MG63 (cell line): ENCODE data around the gene MYL3. TPM values are rescaled to one million over a fixed set of nuclear protein-coding genes. Genes with fewer than 3 reads are reported as not detected.

Experiments used
- DNase-seq: peaks from one replicate; pipeline ENCODE4 v3.0.0-alpha.2; 2020
- H3K27me3 ChIP-seq: fragments of 250-450 bp; sonication (Bioruptor Pico); 2 replicates; pipeline ENCODE4 v1.5.1; 2020; ENCODE audit warnings: mild to moderate bottlenecking, moderate library complexity
- H3K36me3 ChIP-seq: fragments of 250-450 bp; sonication (Bioruptor Pico); 2 replicates; pipeline ENCODE4 v1.5.1; 2020; ENCODE audit warnings: mild to moderate bottlenecking, moderate library complexity
- H3K4me3 ChIP-seq: fragments of 250-450 bp; sonication (Bioruptor Pico); 2 replicates; pipeline ENCODE4 v1.5.1; 2020; ENCODE audit warnings: mild to moderate bottlenecking, moderate library complexity
- H3K9me3 ChIP-seq: fragments of 250-450 bp; sonication (Bioruptor Pico); 2 replicates; pipeline ENCODE4 v1.5.1; 2020; ENCODE audit warnings: mild to moderate bottlenecking, moderate library complexity
- total RNA-seq: library from RNA; depleted of rRNA; stranded (reverse); fragments of >200 nt; shearing (Covaris generic); gene quantifications from 2 replicates; pipeline ENCODE4 v1.2.3, GENCODE V29; 2014; ENCODE audit warnings: low replicate concordance

MYL3 gene
- total RNA-seq, 1 experiment from 2014 or later: not detected

DNA sequence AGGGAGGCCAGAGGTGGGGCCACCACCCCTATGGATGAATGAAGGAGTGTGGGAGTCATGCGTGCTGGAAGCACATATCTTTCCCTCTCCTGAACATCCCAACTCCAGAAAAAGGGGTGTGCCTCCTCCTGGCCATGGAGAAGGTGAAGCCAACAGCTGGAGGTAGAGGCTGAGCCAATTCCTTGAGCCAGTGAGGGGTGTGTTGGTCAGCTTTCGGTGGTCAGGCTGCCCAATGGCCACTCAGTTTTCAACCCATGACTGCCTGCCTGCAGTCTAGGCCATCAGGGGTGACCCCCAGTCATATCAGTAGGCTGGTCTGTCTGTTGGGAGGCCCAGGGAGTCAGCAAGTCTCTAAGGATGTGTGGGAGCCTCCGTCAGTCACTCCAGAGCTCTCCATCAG is 27.9 kb upstream of the MYL3 start:
- Histone ChIP-seq H3K36me3 (no peaks in the 10 kb centered on the region), H3K27me3 (no peaks in the 10 kb centered on the region), H3K9me3 (no peaks in the 10 kb centered on the region), H3K4me3 (no peak overlapping the region)
- no peak for DNase-seq

DNA sequence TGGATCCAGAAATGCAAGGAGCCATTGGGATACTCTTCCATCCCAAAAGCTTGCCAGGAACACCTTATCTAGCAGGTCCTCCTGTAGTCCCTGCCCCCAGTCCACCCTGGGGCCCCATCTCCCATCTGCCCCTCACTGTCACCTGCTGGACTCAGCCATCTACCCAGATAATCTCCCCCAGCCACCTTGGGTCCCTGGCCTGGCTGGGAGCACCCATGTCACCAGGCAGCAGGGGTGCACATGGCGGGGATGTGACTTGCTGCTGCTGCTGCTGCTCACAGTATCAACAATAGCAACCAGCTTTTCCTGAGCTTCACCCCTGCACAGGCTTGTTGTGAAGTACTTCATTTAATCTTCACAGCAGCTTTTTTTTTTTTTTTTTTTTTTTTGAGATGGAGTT is 26.9 kb upstream of the MYL3 start:
- no peaks in the 10 kb centered on the region for H3K9me3 ChIP-seq
- no peaks in the 10 kb centered on the region for H3K27me3 ChIP-seq
- no peaks in the 10 kb centered on the region for H3K36me3 ChIP-seq
- no peak overlapping the region for H3K4me3 ChIP-seq
- DNase-seq: no peak

DNA sequence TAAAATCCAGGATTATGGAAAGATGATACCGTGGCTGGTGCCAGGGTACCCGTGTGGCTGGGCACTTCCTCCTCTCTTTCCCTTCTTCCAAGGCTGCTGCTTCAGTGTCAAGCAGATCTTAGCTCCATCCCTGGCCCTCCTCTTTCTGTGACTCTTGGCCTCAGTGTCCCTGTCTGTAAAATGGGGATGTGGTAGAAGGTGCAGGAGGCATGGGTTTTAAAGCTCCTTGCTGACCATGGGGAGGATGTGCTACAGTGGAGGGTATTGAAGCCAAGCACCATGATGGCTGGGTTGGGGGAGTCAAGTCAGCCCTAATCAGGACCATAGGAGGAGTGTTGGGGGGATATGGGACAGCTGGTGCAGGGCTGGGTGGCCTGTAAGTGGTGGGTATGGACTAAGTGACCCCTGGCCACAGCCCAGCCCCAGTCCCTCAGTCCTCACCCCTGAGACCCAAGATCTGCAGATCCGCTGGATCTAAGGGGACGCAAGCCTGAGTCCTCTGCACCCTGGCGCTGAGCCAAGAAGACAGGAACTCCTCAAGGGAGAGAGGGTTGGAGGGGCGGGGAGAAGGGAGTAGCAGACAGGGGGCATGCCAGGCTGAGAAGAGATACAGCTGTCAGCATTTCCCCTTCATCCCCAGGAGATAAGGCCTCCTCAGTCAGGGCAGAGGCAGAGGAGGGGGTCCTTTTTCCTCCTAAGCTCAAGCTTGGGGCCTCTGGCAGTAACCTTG is 26.3 kb upstream of the MYL3 start:
- Histone ChIP-seq H3K27me3 (no peaks in the 10 kb centered on the region), H3K4me3 (no peak overlapping the region), H3K36me3 (no peaks in the 10 kb centered on the region), H3K9me3 (no peaks in the 10 kb centered on the region)
- DNase-seq: no peak

DNA sequence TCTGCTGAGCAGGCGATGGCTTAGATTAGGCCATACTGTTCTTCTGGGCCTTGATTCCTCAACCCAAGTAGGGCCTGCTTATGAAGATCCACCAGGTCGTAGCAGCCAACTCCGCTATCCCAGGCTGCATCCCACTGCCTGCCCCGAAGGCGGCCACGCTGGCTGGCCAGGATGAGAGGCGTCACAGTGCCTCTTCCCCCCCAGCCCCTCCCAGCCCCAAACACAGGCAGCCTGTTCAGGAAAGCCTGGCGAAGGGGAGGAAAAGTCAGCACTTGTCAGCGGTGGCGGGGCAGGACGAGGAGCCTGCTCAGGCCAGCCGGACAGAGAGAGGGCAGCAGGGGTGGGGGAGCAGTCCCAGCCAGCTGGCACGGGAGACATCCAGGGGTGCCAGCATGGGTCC is 25.5 kb upstream of the MYL3 start:
- H3K9me3 ChIP-seq: no peaks in the 10 kb centered on the region
- no peak for DNase-seq
- H3K4me3 ChIP-seq: no peak overlapping the region
- peaks cover 2% of the 10 kb centered on the region; the same call in 1 of the 2 replicates for H3K27me3 ChIP-seq
- H3K36me3 ChIP-seq: no peaks in the 10 kb centered on the region

DNA sequence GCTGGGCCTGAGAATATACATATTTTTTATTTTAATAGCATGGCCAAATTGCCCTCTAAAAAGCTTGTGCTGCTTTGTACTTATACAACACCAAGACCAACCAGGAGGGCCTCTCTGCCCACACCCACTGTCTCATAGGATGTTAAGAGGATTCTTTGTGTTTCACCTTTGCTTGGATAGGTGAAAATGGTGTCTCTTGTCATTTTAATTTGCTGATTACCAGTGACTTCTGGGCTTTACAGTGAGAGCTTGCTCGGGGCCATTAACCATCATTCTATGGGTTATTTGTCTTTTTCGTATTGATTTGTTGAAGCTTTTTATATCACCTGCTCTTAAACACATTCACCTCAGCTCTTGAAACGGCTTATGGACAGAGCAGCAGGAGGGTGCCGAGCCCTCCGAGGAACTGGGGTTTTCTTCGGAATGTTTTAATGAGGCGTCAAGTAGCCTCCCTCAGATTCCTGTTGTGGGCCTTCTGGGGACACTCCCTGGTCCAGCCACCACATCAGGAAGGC is 24.8 kb upstream of the MYL3 start:
- DNase-seq: no peak
- Histone ChIP-seq H3K27me3 (peaks cover 5% of the 10 kb centered on the region; the same call in 1 of the 2 replicates), H3K4me3 (no peak overlapping the region), H3K9me3 (no peaks in the 10 kb centered on the region), H3K36me3 (no peaks in the 10 kb centered on the region)

DNA sequence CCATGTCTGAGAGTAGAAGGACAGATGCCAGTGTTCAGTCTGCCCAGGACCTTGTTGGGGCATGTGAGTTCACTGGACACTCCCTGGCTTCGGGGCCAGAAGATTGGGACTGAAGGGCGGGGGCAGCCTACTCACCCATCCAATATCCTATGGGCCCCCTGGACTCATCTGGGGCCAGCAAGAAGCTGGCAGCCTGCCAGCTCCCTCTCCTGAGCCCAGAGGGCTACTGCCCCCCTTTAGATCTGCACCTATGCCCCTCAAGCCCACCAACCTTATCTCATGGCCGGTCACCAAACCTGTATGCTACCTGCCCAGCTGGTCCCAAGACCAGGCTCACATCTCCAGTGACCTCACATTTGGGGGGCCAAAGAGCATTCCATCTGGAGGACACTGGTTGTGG is 22.4 kb upstream of the MYL3 start:
- H3K36me3 ChIP-seq: no peaks in the 10 kb centered on the region
- no peak overlapping the region for H3K4me3 ChIP-seq
- peaks cover 10% of the 10 kb centered on the region for H3K27me3 ChIP-seq
- no peak for DNase-seq
- H3K9me3 ChIP-seq: no peaks in the 10 kb centered on the region

DNA sequence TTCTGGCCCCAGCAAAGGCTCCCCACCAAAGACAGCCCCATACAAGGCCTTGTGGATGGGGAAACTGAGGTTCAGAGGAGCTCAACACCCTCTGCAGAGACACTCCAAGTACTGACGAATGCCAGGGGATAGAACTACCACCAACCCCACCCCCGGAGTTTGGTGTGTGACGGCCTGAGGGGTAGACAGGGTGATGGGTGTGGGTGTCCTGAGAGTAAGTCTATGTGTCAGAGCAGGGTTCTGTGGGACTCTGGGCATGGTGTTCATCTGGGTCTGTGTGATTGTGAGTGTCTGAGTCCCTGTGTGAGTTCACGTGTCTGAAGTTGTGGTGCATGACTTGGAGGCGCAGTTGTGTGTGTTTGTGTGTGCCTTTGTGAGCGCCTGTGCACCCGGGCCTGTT is 21.7 kb upstream of the MYL3 start:
- no peak for DNase-seq
- no peaks in the 10 kb centered on the region for H3K36me3 ChIP-seq
- no peaks in the 10 kb centered on the region for H3K9me3 ChIP-seq
- peaks cover 10% of the 10 kb centered on the region for H3K27me3 ChIP-seq
- H3K4me3 ChIP-seq: no peak overlapping the region

DNA sequence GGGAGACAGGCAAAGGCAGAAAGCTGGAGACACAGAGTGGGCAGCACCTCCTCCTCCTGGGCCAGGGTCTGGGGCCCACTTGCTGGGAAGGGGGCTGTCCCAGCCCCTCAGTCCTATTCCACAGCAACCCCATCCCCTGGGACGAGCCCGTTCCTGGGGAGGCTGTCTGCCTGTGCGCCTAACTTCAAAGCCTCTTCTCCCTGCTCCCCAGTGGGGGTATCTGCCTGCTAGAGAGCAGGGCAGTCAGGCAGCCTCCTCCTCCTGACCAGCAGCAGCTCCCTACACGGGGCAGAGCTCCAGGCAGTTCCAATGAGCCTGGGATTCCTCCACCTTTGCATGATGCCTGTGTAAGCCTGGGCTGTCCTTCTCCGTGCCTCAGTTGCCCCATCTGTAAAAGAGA is 21.2 kb upstream of the MYL3 start:
- DNase-seq: no peak
- H3K9me3 ChIP-seq: no peaks in the 10 kb centered on the region
- H3K4me3 ChIP-seq: no peak overlapping the region
- H3K36me3 ChIP-seq: no peaks in the 10 kb centered on the region
- peaks cover 10% of the 10 kb centered on the region for H3K27me3 ChIP-seq

DNA sequence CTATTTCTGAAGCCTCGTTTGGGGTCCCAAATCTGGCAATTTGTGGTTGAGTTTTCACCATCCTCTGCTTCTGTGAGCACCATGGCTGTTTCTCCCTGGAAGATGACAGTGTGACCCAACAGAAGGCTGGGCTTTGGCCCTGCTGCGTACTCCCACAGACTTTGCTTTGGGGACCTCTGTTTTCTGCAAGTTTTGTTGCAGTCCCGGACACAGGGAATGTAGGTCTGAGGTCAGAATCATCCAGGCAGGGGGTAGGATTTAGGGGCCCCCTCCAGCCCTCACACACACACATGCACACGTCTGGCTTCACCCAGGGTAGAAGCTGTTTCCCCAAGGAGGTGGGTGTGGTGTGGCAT is 20.6 kb upstream of the MYL3 start:
- no peak for DNase-seq
- no peaks in the 10 kb centered on the region for H3K36me3 ChIP-seq
- no peaks in the 10 kb centered on the region for H3K9me3 ChIP-seq
- no peak overlapping the region for H3K4me3 ChIP-seq
- peaks cover 10% of the 10 kb centered on the region for H3K27me3 ChIP-seq

DNA sequence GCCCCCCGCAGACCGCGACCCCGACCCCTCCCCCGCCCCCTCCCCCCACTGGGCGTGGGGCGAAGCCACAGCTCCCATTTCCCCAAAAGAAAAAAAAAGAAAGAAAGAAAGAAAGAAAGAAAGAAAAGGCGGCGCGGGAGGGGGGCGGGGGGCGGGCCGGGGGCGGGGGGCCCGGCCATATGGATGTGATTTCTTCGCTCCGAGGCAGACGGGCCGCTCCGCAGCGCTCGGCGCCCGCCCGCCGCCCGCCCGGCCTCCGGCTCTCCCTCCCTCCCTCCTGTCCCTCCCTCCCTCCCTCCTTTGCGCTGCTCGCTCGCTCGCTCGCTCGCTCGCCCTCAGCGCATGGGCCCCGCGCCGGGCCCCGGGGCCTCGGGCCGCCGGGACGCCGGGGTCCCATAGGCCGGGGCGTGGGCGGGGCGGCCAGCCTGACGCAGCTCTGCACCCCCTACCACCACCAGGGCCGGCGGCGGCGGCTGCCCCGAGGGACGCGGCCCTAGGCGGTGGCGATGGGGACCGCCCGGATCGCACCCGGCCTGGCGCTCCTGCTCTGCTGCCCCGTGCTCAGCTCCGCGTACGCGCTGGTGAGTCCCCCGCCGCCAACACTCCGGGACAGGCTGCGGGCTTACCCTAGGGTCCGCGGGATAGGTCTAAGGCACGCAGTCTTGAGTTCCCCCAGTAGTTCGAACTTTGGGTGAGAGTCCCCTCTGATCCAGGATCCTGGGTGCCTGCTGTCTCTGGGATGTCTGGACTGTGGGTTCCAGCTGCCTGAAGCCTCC is 20.0 kb upstream of the MYL3 start:
- Histone ChIP-seq H3K27me3 (peaks cover 10% of the 10 kb centered on the region), H3K9me3 (no peaks in the 10 kb centered on the region), H3K4me3 (no peak overlapping the region), H3K36me3 (no peaks in the 10 kb centered on the region)
- no peak for DNase-seq

DNA sequence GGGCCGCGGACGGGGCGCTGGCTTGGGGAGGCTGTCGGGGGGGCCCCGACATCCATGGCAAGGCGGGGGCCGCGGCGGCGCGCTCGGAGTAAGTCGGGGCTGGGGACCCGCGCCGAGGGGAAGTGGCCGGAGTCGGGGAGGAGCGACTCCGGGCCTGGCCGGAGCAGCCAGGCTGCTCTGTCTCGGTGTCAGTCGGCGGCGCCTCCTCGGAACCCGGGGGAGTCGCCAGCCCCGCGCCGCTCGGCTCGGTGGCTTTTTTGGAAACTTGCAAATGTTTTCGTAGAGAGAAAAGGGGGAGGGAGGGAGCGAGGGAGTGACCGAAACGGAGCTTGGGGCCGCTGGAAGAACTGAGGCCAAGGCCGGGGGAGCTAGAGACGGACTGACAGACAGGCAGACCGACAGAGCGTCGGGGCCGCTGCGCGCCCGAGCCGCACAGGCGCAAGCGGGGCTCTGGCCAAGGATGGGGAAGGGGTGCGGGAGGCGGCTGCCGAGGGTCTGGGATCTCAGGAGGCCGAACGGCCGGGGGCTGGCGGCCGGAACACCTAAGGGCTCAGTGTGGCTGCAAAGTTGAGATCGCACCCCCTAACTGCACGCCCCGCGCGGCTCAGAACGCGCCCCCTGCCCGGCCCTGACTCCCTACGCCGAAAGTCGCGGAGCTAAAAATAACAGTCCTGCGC is 19.3 kb upstream of the MYL3 start:
- no peak for DNase-seq

DNA sequence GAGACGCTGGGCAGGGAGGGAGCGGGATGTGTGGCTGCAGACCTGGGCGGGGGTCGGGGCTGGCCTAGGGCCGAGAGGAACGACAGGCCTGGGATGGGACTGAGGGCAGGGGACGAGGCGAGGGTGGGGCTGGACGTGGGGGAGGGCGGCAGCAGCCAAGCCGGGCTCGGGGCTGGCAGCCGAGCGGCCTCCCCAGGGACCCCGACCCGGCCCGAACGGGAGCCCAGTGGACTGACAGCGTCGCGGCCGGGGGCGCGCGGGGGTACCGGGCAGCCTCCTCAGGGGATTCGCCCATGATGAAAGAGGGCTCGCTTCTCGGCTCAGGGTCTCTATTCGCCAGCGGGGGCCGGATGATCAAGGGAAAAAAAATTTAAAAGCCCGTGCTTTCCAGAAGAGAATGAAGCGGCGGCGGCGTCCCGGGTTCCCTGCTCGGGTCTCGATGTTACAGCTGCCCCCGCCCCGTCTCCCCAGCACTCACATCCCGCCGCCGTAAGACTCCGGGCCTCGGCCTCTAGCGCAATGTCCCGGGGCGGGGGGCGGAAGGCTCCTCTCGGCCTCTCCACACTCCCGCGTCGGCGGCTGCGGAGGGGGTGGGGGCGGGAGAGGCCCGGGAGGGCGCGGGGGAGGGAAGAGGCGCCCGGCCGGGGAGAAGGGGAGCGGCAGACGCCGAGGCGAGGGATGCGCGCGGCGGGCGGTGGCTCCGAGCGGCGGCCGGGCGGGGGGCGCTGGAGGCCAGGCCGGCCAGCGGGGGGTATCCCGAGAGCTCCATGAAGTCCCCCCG is 18.5 kb upstream of the MYL3 start:
- DNase-seq: no peak
- no peaks in the 10 kb centered on the region for H3K36me3 ChIP-seq
- H3K9me3 ChIP-seq: no peaks in the 10 kb centered on the region
- H3K4me3 ChIP-seq: peak overlapping the region; percentile 39
- H3K27me3 ChIP-seq: peaks cover 10% of the 10 kb centered on the region

More for the DNA sequence above, 19.3 kb upstream of the MYL3 start:
- Histone ChIP-seq H3K4me3 (peak overlapping the region; percentile 39), H3K36me3 (no peaks in the 10 kb centered on the region), H3K9me3 (no peaks in the 10 kb centered on the region), H3K27me3 (peaks cover 10% of the 10 kb centered on the region)

DNA sequence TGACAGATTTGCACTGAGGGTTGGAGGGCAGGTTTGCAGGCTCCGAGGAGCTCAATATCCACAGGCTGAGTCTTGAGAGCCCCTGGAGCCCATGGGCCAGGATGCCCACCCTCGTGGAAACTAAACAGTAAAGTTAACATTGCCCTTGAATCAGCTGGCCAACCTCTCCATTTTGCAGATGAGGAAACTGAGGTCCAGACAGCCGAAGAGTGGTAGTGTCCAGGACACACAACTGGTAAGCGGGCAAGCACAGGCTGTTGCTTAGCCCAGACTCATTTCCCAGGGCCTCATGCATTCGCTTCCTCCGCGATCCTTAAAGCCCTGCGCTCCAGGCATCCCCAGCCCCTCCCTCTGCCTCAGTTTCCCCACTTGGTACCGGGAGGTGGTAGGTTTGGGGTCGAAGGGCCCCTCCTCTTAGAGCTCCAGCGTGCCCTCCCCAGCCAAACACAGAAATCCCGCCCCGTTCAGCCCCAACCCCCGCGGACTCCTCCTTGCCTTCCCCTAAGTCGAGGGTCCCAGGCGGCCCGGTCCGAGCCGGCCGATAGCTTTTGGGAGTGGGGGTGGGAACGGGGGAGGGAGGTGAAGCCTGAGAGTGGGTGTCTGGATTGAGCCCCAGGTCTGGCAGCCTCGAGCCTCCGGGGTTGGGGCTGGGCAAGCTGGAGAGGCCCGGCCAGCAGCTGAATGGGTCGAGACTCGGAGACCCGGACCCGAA is 17.8 kb upstream of the MYL3 start:
- no peak for DNase-seq
- Histone ChIP-seq H3K27me3 (peaks cover 10% of the 10 kb centered on the region), H3K4me3 (no peak overlapping the region), H3K36me3 (no peaks in the 10 kb centered on the region), H3K9me3 (no peaks in the 10 kb centered on the region)

DNA sequence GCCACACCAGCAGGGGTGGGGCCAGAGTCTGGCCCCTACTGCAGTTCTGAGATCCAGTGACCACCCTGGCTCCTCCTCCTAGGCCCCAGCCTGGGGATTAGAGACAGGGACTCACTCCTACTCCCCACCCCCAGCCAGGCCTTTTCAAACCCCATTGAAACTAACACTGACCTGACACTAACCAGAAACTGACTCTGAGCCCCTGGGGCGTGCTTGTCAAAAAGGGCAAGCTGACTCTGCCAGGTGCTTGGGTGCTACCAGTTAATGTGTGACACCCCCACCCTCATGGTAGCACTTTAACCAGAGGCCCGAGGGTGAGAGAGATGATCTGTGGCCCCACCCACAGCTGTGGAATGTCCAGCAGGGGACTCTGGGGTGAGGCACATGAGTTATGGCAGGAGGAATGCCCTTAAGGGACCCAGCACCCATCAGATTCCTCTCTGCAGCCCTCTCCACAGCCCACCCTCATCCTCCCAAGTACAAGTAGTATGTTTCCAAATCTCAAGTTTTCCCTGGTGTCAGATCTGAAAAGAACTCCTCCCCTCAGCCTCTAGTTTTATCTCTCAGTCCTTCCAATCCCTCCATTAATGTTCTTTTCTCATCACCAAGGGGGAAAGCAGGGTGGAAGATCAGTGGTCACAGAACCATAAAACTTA is 15.7 kb upstream of the MYL3 start:
- Histone ChIP-seq H3K36me3 (no peaks in the 10 kb centered on the region), H3K9me3 (no peaks in the 10 kb centered on the region), H3K27me3 (peaks cover 10% of the 10 kb centered on the region), H3K4me3 (no peak overlapping the region)
- DNase-seq: no peak

DNA sequence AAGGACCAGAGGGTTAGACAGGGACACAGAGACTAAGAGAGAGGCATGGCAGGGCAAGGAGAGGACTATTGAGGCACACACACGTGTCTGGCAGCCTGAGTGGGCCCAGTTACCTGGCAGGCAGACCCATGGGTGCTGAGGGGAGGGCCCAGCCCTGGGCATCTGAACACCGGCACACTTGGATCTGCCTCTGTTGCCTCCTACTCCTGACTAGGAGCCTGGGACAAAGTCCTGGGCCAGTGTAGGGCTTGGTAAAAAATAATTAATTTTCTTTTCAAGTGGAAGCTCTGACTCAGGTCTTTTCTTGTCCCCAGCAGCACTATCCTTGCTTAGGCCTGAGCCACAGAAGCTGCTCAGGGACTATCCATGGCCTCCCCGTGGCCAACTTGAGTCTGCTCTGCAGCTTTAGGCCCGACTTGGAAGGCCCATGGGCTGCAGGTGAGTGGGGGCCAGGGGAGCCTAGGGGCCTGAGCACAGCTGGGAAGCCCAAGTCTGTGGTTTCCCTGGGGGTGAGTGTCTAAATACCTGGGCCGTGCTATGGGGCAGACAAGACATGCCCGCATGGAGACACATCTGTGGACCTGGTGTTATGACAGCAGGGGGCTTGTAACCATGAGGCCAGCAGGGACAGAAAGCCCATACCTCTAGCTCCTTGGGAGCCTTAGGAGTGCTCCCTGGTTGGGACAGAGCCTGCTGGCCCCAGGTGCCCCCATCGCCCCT is 14.3 kb upstream of the MYL3 start, which contains the start of gene PTH1R:
Gene PTH1R (plus strand): TSS at position 316 of the 720 bp plus-strand sequence. CDS start 5,839 bp downstream, outside the sequence.
- H3K9me3 ChIP-seq: no peaks in the 10 kb centered on the region
- DNase-seq: no peak
- H3K36me3 ChIP-seq: no peaks in the 10 kb centered on the region
- peaks cover 3% of the 10 kb centered on the region; the same call in 1 of the 2 replicates for H3K27me3 ChIP-seq
- H3K4me3 ChIP-seq: no peak within 1 kb of the TSS
